Neural crest cell (in vitro differentiated cells): Measurements from ENCODE around the gene C6orf120. TPM values are rescaled to one million over a fixed set of nuclear protein-coding genes. Genes with fewer than 3 reads are reported as not detected.

Source experiments
- DNase-seq: peaks from one replicate; pipeline ENCODE4 v3.0.0; 2021; ENCODE audit warnings: low read depth, mixed read lengths, low spot score
- H3K27ac Mint-ChIP-seq: one replicate; pipeline ENCODE4 v1.8.0; 2021; ENCODE audit warnings: mild to moderate bottlenecking, mixed read lengths; ENCODE audit not compliant: unreplicated experiment
- H3K27me3 Mint-ChIP-seq: 2 replicates; pipeline ENCODE4 v1.8.0; 2021; ENCODE audit warnings: low read depth, mild to moderate bottlenecking, mixed read lengths
- H3K36me3 Mint-ChIP-seq: 2 replicates; pipeline ENCODE4 v1.8.0; 2021; ENCODE audit warnings: low read depth, mild to moderate bottlenecking, mixed read lengths
- H3K4me1 Mint-ChIP-seq: 2 replicates; pipeline ENCODE4 v1.8.0; 2021; ENCODE audit warnings: mixed read lengths
- H3K4me3 Mint-ChIP-seq: one replicate; pipeline ENCODE4 v1.8.0; 2021; ENCODE audit warnings: mild to moderate bottlenecking, mixed read lengths
- H3K9me3 Mint-ChIP-seq: 2 replicates; pipeline ENCODE4 v1.8.0; 2021; ENCODE audit warnings: mixed read lengths
- CTCF ChIP-seq: fragments of 200-600 bp; sonication (generic); conservative IDR thresholded peaks from 2 replicates; pipeline ENCODE4 v1.5.0; 2021; ENCODE audit warnings: antibody characterized with exemption, mild to moderate bottlenecking
- total RNA-seq: library from RNA; stranded (reverse); gene quantifications from 2 replicates; pipeline ENCODE4 v1.2.1, GENCODE V29; 2021

The C6orf120 gene
- total RNA-seq, 1 donor from 2014 or later: 28.7 TPM

DNA sequence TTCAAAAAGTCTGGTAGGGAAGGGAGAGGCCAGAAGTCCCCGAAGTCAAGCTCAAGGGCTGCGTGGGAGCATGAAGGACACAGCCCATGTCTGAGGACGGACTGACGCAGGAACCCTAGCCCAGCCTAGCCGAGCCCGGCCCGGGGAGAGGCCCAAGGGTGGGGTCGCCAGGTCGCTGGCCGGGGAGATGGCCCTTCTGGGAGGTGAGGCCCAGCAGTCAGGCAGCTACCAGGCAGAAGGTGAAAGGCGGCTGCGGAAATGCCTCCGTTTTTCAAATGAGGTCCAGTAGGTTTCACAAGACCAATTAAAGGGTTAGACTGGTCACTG lies 44.7 kb upstream of the C6orf120 start:
- Mint-ChIP-seq H3K27ac (peak overlapping the region; percentile 89), H3K4me3 (peak overlapping the region; percentile 59), H3K27me3 (no peaks in the 10 kb centered on the region), H3K4me1 (peaks cover 32% of the 10 kb centered on the region), H3K9me3 (no peaks in the 10 kb centered on the region), H3K36me3 (peaks cover 28% of the 10 kb centered on the region)
- no peak for DNase-seq
- no peak for TF ChIP-seq CTCF

DNA sequence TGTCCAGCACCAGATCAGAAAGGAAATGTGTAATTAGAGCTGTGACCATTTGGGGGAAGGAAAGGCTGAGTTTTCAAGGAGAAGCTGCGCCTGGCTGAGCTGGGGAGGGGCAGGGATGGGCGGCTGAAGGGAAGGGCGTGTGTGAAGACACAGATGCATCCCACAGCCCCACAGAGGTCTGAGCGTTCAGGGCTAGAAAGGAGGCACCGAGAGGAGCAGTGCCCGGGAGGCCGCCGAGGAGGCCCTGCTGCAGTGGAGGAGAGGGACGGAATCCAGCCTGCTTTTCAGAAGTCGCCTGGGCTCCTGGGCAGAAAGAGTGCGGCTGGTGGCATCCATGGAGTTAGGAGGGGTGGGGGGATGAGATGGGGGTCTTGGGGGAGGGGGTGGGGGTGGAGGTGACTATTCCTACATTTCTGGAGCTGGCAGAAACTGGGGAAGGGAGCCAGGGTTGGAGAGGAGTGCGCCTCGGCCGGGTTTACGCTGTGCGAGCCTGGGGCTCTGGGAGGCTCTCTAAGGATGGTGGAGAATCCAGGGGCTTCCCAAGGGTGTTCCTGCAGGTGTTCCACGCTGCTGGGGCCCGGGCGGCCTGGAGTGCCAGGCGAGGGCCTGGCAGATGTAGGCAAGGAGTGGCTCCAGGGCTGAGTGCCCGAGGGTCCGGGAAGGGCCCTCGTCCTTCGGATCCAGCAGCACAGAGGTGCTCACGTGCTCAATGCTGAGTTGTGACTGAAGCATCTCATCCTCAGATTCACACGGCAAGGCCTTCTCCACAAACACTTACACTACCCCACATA lies 41.9 kb upstream of the C6orf120 start:
- Mint-ChIP-seq H3K36me3 (peaks cover 33% of the 10 kb centered on the region), H3K27me3 (no peaks in the 10 kb centered on the region), H3K27ac (peak overlapping the region; percentile 50), H3K4me3 (no peak overlapping the region), H3K9me3 (no peaks in the 10 kb centered on the region), H3K4me1 (peaks cover 25% of the 10 kb centered on the region)
- no peak for DNase-seq
- no peak for TF ChIP-seq CTCF

GRCh38 chr6:169660751-169661390 lies 41.1 kb upstream of the C6orf120 start:
- Mint-ChIP-seq H3K36me3 (peaks cover 30% of the 10 kb centered on the region), H3K27ac (no peak overlapping the region), H3K27me3 (no peaks in the 10 kb centered on the region), H3K4me3 (no peak overlapping the region), H3K4me1 (peaks cover 19% of the 10 kb centered on the region), H3K9me3 (no peaks in the 10 kb centered on the region)
- TF ChIP-seq CTCF: no peak
- no peak for DNase-seq

- no peaks in the 10 kb centered on the region for H3K9me3 Mint-ChIP-seq
- H3K4me1 Mint-ChIP-seq: peaks cover 14% of the 10 kb centered on the region
- H3K27me3 Mint-ChIP-seq: no peaks in the 10 kb centered on the region
- H3K27ac Mint-ChIP-seq: no peak overlapping the region
- peaks cover 28% of the 10 kb centered on the region for H3K36me3 Mint-ChIP-seq
- no peak overlapping the region for H3K4me3 Mint-ChIP-seq
- no peak for DNase-seq
- no peak for TF ChIP-seq CTCF
Observed at GRCh38 chr6:169661391-169661756, 40.6 kb upstream of the C6orf120 start.

GRCh38 chr6:169663468-169663867 lies 38.5 kb upstream of the C6orf120 start:
- no peak overlapping the region for H3K4me3 Mint-ChIP-seq
- peaks cover 25% of the 10 kb centered on the region for H3K36me3 Mint-ChIP-seq
- H3K27me3 Mint-ChIP-seq: no peaks in the 10 kb centered on the region
- TF ChIP-seq CTCF: no peak
- no peak for DNase-seq
- no peak overlapping the region for H3K27ac Mint-ChIP-seq
- H3K9me3 Mint-ChIP-seq: no peaks in the 10 kb centered on the region
- H3K4me1 Mint-ChIP-seq: peaks cover 3% of the 10 kb centered on the region
